CD4-positive, alpha-beta T cell treated with Interferon alpha-2 for 1 hour (primary cell): Measurements from ENCODE around the gene TMPRSS11D.

ENCODE experiments used
- DNase-seq, 2 donors: peaks; one replicate each; pipeline ENCODE4 v3.0.0-alpha.2; 2020 to 2022

Gene TMPRSS11D

DNA sequence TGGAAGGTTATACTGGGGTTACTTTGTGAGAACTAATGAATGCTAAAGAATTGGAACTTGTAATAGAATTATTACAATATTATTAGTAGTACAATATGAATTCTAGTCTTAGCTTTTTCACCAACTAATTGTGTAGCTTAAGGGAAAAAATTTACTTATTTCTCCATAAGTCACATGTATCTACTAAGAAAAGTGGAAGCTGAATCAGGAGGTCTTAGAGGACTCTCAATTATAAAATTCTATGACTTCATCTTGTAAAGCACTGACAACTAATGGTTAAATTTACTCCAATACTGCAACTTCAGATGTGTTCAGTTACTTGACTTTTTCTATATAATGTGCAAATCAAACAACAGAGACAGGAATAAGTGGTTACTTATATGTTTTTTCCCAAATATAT, 899 bp upstream of the TMPRSS11D start:
- DNase-seq: no peak

DNA sequence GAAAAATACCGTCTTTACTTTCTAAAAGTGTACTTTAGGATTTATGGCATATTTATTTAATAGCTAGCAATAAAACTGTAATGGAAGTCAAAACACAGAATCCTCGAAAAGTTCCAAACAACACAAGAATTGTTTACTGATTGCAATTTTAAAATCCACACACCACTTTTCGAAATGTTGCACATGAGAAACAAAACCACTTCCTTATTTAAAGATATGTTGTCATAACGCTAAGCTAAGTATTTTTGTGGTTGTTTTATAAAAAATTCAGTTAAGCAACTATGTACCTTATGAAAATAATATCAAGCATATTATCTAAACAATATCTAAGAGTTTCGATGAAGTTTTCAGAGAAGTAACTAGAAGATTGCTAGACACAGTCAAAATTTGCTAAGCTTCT, 344 bp downstream of the TMPRSS11D start:
- no peak for DNase-seq

GRCh38 chr4:67880866-67881610, 2.8 kb downstream of the TMPRSS11D start:
- DNase-seq: no peak

- DNase-seq: no peak
Measured at GRCh38 chr4:67879486-67879885, 4.3 kb downstream of the TMPRSS11D start.

- no peak for DNase-seq
Measured at GRCh38 chr4:67877086-67877485, 6.7 kb downstream of the TMPRSS11D start.

GRCh38 chr4:67874986-67875385, 8.8 kb downstream of the TMPRSS11D start:
- DNase-seq: no peak

GRCh38 chr4:67873116-67873515, 10.7 kb downstream of the TMPRSS11D start:
- no peak for DNase-seq

DNA sequence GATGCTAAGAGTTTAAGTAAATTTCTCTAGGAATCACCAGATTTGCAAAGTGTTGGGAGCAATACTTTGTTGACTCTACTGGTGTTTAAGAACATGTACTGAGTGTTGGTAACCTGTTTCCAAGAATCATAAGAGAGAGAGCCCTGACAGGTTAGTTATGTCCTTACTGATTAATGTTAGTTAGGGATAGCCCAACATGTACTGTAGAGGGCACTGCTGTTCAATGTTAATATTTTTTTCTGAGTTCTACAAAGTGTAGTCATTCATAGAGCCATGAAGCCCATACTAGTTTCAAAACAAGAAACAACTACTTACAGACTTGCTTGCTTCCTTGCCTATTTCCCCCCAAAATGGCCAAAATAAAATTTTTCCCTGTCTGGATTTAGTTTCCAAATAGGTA, 11.9 kb downstream of the TMPRSS11D start:
- no peak for DNase-seq

DNA sequence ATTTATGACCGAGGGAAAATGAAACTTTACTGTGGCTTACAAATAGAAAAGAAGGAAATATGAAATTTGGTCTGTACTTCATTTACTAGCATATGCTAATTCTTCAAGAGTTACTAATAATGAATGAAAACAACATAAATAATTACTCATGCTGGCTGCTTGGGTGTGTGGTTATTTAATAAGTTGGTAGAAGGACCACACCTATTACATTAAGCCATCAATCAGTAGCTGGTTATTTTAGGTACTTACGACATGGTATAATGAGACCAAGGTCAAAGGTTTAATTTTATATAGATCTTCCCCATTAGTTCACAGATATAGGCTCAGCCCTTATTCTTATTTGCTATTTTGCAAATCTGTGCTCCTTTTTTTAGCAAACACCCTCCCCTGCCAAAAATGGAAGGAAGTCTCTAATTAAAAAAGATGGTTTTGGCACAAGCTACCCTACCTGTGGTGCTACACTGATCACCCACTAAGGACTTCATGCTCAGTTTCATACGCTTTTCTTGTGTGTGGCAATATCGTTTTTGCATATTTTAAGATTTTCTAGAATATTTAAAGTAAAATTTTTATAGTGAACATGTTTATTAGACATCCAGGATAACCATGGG, 14.1 kb downstream of the TMPRSS11D start:
- DNase-seq: no peak

DNA sequence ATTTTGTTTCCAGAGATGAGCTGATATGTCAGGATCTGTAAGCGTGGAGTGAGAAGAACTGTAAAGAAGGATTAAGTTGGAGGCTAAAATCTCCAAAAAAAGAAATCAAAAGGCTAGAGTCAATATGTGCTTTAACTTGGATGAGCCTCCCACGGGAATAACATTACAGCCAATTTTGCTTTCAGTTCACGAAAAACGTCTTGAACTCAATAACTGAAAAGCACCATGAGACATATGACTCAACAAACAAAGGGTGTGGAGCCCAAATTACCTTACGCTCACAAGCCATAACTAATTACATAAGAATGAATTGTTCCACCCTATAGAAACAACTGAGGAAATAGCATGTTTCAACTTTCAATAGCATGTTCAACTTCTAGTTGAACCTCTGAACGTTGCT, 22.3 kb downstream of the TMPRSS11D start:
- no peak for DNase-seq

- no peak for DNase-seq
Measured at GRCh38 chr4:67853336-67853735, 30.5 kb downstream of the TMPRSS11D start.

DNA sequence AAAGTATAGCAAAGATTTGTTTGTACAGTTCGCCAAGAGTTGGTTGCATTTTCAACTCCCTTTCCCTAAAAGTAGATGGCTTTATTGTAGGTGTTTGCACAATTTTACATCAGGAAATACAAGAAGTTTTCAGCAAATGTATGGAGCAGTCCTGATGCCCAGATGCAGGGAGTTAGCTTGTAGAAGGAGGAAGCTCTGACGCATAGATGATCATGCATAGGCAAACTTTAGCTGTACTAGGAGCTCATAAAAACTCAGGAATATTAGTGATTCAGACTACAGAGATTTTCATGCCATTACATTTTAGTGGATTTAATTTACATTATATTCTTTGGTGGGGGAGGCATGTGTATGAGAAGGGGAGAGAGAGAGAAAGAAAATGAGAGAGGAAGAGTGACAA, 62.9 kb downstream of the TMPRSS11D start:
- no peak for DNase-seq

DNA sequence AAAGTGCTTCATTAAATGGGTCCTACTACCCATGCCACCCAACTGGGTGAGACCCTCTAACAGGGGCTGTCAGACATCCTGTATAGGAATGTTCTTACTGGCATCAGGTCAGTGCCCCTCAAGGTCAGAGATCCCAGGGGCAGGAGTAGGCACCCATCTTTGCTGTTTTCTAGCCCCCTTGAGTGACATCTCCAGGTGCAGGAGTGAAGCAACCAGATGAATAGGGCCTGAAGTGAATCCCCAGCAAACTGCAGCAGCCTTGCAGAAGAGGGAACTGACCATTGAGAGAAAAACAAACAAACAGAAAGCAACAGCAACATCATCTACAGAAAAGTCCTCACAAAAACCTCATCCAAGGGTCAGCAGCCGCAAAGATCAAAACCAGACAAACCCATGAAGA, 73.8 kb downstream of the TMPRSS11D start:
- no peak for DNase-seq

DNA sequence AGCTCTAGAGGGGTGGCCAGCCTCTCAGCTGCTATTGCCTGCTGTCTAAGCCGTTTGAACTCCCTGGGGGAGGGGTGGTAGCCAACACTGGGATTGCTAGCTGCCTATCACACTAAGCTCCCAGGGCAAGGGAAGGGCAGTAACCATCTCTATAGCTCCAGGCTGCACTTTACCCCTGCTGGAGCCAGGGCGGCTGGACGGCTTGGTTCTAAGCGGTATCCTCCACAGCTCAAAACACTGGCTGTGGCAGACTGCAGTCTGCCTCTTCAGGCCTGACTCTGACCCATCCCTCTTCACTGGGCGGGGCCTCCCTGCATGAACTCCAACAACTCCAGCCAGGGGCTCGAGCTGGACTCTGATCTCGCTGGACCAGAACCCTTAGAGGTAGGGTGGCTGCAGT, 74.3 kb downstream of the TMPRSS11D start:
- no peak for DNase-seq

GRCh38 chr4:67796810-67797209, 87.0 kb downstream of the TMPRSS11D start:
- no peak for DNase-seq

DNA sequence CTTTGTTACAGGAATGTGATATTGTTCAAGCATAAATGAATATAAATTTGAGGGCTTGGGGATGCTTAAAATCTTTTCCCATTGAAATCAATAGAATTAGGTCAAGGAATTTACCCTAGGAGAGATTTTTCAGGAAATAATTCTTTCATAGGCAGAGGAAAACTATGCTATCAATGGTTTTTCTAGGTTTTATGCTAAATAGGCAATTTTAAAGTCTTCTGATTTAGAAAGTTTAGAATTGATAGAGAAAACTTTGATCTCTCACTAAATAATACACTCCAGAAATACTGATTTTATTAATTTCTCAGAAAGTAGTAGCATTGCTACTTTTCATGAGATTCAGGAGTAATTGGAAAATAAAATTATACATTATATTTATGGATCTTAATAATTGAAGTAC, 93.1 kb downstream of the TMPRSS11D start:
- no peak for DNase-seq

GRCh38 chr4:67787311-67787710, 96.5 kb downstream of the TMPRSS11D start:
- no peak for DNase-seq

DNA sequence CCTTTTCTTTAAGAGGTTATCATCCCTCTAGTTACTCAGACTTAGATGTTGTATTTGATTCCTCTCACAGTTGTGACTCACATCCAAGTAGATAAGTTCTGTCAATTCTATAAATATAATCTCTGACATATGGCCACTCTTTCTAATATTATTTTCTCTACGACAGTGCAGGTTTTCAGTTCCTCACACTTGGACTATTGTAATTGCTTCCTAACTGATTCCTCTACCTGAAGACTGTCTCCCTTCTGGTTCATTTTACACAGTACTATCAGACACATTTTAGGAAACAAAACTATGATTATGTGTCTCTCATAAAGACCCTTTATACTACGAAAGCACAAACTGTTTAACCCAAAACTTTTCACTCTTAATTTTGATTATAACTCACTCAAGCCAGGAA, 98.3 kb downstream of the TMPRSS11D start:
- no peak for DNase-seq

DNA sequence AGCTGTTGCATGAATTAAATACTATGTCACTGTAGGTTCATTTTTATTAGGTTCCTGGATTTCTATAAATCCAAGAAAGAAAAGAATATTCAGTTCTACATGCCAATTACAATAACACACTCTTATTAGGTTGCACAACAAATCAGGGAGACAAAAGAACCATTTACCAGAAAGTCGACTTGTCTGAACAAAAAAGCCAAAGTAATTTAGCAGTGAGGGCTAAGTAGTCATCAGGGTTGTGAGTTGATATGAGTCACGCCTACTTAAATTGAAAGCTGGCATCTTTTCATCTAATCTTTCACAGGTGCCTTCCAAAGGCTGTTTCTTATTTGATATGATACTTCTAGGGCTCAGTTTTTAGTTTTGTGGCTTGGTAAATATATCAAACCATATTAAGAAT, 104.2 kb downstream of the TMPRSS11D start:
- DNase-seq: no peak

GRCh38 chr4:67776746-67777145, 107.1 kb downstream of the TMPRSS11D start:
- DNase-seq: no peak
